OCI-LY7 (cell line): ENCODE results near the gene PHOX2A. TPM values are rescaled to one million over a fixed set of nuclear protein-coding genes. Genes with fewer than 3 reads are reported as not detected.

ENCODE experiments used
- BruUV-seq: library from RNA; stranded (reverse); fragments of 400-500 nt; replicated peaks from 2 replicates; lab custom pipeline; 2021; lab: Mats Ljungman, UMichigan
- CTCF ChIA-PET: fragments of 300-600 bp; sonication (Branson Sonifier 250); formaldehyde crosslinking; loops from one replicate; lab custom pipeline; 2022; ENCODE audit warnings: antibody characterized with exemption; ENCODE audit not compliant: unreplicated experiment; lab: Charles Lee
- POLR2A ChIA-PET: fragments of 300-600 bp; sonication (Branson Sonifier 250); formaldehyde crosslinking; loops from one replicate; lab custom pipeline; 2022; ENCODE audit warnings: antibody characterized with exemption; lab: Charles Lee
- DNase-seq: peaks from one replicate; pipeline ENCODE4 v3.0.0-alpha.2; 2015; ENCODE audit warnings: low spot score
- H2AFZ ChIP-seq: fragments of 200-600 bp; sonication (generic), shearing (Covaris generic); 2 replicates; pipeline ENCODE4 v1.6.1; 2014; ENCODE audit warnings: mild to moderate bottlenecking, antibody characterized with exemption, low read length, moderate library complexity
- H3K27ac ChIP-seq: fragments of 200-600 bp; sonication (generic); 2 replicates; pipeline ENCODE4 v1.5.1; 2014; ENCODE audit warnings: mixed run types, low read depth, mild to moderate bottlenecking, moderate library complexity, low read length, inconsistent platforms; ENCODE audit not compliant: poor library complexity, severe bottlenecking
- H3K36me3 ChIP-seq: fragments of 200-600 bp; sonication (generic); 2 replicates; pipeline ENCODE4 v1.6.1; 2014; ENCODE audit warnings: mild to moderate bottlenecking, antibody characterized with exemption, low read length, moderate library complexity, mixed read lengths; ENCODE audit not compliant: insufficient read depth
- H3K4me1 ChIP-seq: fragments of 200-600 bp; sonication (generic); 2 replicates; pipeline ENCODE4 v1.5.1; 2014; ENCODE audit warnings: mild to moderate bottlenecking, low read length; ENCODE audit not compliant: insufficient read depth, poor library complexity, severe bottlenecking
- H3K4me2 ChIP-seq: fragments of 200-600 bp; sonication (generic); 2 replicates; pipeline ENCODE4 v1.6.1; 2014; ENCODE audit warnings: mild to moderate bottlenecking, low read length
- H3K4me3 ChIP-seq: fragments of 200-600 bp; sonication (generic); 2 replicates; pipeline ENCODE4 v1.5.1; 2014; ENCODE audit warnings: mild to moderate bottlenecking, low read depth, low read length; ENCODE audit not compliant: poor library complexity, severe bottlenecking
- H3K79me2 ChIP-seq: fragments of 200-600 bp; sonication (generic); 2 replicates; pipeline ENCODE4 v1.6.1; 2016; ENCODE audit warnings: low read depth, mild to moderate bottlenecking, low read length, moderate library complexity, mixed read lengths; ENCODE audit not compliant: insufficient read depth
- H3K9me2 ChIP-seq: fragments of 200-600 bp; sonication (generic); 2 replicates; pipeline ENCODE4 v1.6.1; 2016; ENCODE audit warnings: mild to moderate bottlenecking, low read length, mixed read lengths; ENCODE audit not compliant: insufficient read depth
- H3K9me3 ChIP-seq: fragments of 200-600 bp; sonication (generic); 2 replicates; pipeline ENCODE4 v1.6.1; 2014; ENCODE audit warnings: mild to moderate bottlenecking, mixed run types, low read length, mixed read lengths
- H4K20me1 ChIP-seq: fragments of 200-600 bp; sonication (generic); 2 replicates; pipeline ENCODE4 v1.6.1; 2014; ENCODE audit warnings: mild to moderate bottlenecking, antibody characterized with exemption, low read length, moderate library complexity, mixed read lengths; ENCODE audit not compliant: insufficient read depth
- CTCF ChIP-seq: fragments of 200-600 bp; sonication (generic); conservative IDR thresholded peaks from 2 replicates; pipeline ENCODE4 v1.5.1; 2014; ENCODE audit warnings: mild to moderate bottlenecking, antibody characterized with exemption, low read length, moderate library complexity, mixed read lengths
- EZH2phosphoT487 ChIP-seq: fragments of 200-600 bp; sonication (generic); IDR thresholded peaks from 2 replicates; pipeline ENCODE4 v1.6.1; 2018; ENCODE audit warnings: low read depth, borderline replicate concordance, mild to moderate bottlenecking, mixed run types, antibody characterized with exemption, low read length, moderate library complexity, mixed read lengths
- intact Hi-C: fragments of 100-400 bp; cut with micrococcal nuclease; formaldehyde crosslinking; loops from one replicate; pipeline ENCODE4 v1.10.0; 2022; ENCODE audit not compliant: unreplicated experiment
- total RNA-seq, 2 experiments: library from RNA; depleted of rRNA in 1 of 2; stranded (reverse); fragments of >200 nt in 1 of 2; shearing (Covaris generic) in 1 of 2; gene quantifications; 2 replicates each; pipeline ENCODE4 v1.2.3, GENCODE V29; 2014 to 2022

Gene PHOX2A
- total RNA-seq, 2 experiments from 2014 or later, result not detected

GRCh38 chr11:72235351-72236057 lies 8.5 kb downstream of the PHOX2A start:
- intact Hi-C loops, result loop anchor here (5.0 kb wide), 1 partner anchor 197 kb away; the partner anchor contains the start of gene CLPB
- Histone ChIP-seq H3K36me3 (peaks cover 79% of the 10 kb centered on the region), H3K9me2 (no peaks in the 10 kb centered on the region), H3K4me3 (no peak overlapping the region), H3K27ac (no peak overlapping the region), H3K4me1 (no peaks in the 10 kb centered on the region), H2AFZ (no peak overlapping the region), H4K20me1 (no peaks in the 10 kb centered on the region), H3K4me2 (no peak overlapping the region), H3K79me2 (no peaks in the 10 kb centered on the region), H3K9me3 (no peaks in the 10 kb centered on the region)
- POLR2A ChIA-PET, result interaction anchor here (0.7 kb wide), 1 partner anchor 9 kb away, joined by 3 read pairs; no protein-coding TSS in a partner anchor
- DNase-seq, result no peak
- TF ChIP-seq CTCF, result no peak
- no peak for TF ChIP-seq EZH2phosphoT487
- CTCF ChIA-PET, result interaction anchor here (0.7 kb wide), 1 partner anchor 19 kb away, joined by 3 read pairs; the partner anchor contains the start of gene FOLR2
- no TSS peak for BruUV-seq

GRCh38 chr11:72234920-72235319 lies 9.1 kb downstream of the PHOX2A start:
- H3K9me3 ChIP-seq, result no peaks in the 10 kb centered on the region
- no peaks in the 10 kb centered on the region for H3K4me1 ChIP-seq
- peaks cover 85% of the 10 kb centered on the region for H3K36me3 ChIP-seq
- H3K4me2 ChIP-seq, result no peak overlapping the region
- BruUV-seq, result no TSS peak
- CTCF ChIA-PET, result interaction anchor here (0.7 kb wide), 1 partner anchor 18 kb away, joined by 3 read pairs; the partner anchor contains the start of gene FOLR2
- H4K20me1 ChIP-seq, result no peaks in the 10 kb centered on the region
- intact Hi-C loops, result loop anchor here (5.0 kb wide), 1 partner anchor 197 kb away; the partner anchor contains the start of gene CLPB
- no peak overlapping the region for H3K4me3 ChIP-seq
- H2AFZ ChIP-seq, result no peak overlapping the region
- no peaks in the 10 kb centered on the region for H3K79me2 ChIP-seq
- POLR2A ChIA-PET, result no interaction called here
- no peak for DNase-seq
- H3K27ac ChIP-seq, result no peak overlapping the region
- TF ChIP-seq CTCF (no peak), EZH2phosphoT487 (no peak)
- H3K9me2 ChIP-seq, result no peaks in the 10 kb centered on the region

GRCh38 chr11:72234514-72234830 lies 9.5 kb downstream of the PHOX2A start:
- TF ChIP-seq EZH2phosphoT487 (no peak), CTCF (no peak)
- CTCF ChIA-PET, result interaction anchor here (0.7 kb wide), 1 partner anchor 18 kb away, joined by 3 read pairs; the partner anchor contains the start of gene FOLR2
- H2AFZ ChIP-seq, result no peak overlapping the region
- no peaks in the 10 kb centered on the region for H3K9me3 ChIP-seq
- intact Hi-C loops, result no loop called here
- BruUV-seq, result no TSS peak
- H3K79me2 ChIP-seq, result no peaks in the 10 kb centered on the region
- H3K9me2 ChIP-seq, result no peaks in the 10 kb centered on the region
- no peak overlapping the region for H3K27ac ChIP-seq
- no peaks in the 10 kb centered on the region for H3K4me1 ChIP-seq
- POLR2A ChIA-PET, result no interaction called here
- H3K36me3 ChIP-seq, result peaks cover 90% of the 10 kb centered on the region
- H3K4me2 ChIP-seq, result no peak overlapping the region
- no peaks in the 10 kb centered on the region for H4K20me1 ChIP-seq
- DNase-seq, result no peak
- H3K4me3 ChIP-seq, result no peak overlapping the region
